Fibroblast of pulmonary artery (primary cell): Measurements from ENCODE around the gene AMN.

Experiments
- DNase-seq: peaks from one replicate; pipeline ENCODE4 v3.0.0-alpha.2; 2010; ENCODE audit warnings: low read depth
- H3K4me3 ChIP-seq: replicated peaks from 2 replicates; pipeline ENCODE4 v1.5.1; 2011; ENCODE audit warnings: low read depth, mild to moderate bottlenecking, control low read depth, low read length, moderate library complexity
- CTCF ChIP-seq: IDR thresholded peaks from 2 replicates; pipeline ENCODE4 v1.5.1; 2011; ENCODE audit warnings: mild to moderate bottlenecking, control low read depth, low read length, inconsistent platforms; ENCODE audit errors: missing control alignments

Gene AMN

GRCh38 chr14:102913341-102914211 is 8.9 kb upstream of the AMN start:
- no peak for TF ChIP-seq CTCF
- H3K4me3 ChIP-seq = no peak overlapping the region
- DNase-seq = no peak

- no peak for DNase-seq
- no peak for TF ChIP-seq CTCF
- no peak overlapping the region for H3K4me3 ChIP-seq
Observed at GRCh38 chr14:102914474-102915291, 7.8 kb upstream of the AMN start.

- no peak for DNase-seq
- no peak overlapping the region for H3K4me3 ChIP-seq
- no peak for TF ChIP-seq CTCF
Observed at GRCh38 chr14:102915292-102916110, 7.0 kb upstream of the AMN start.

GRCh38 chr14:102916347-102917055 is 6.0 kb upstream of the AMN start:
- DNase-seq = no peak
- H3K4me3 ChIP-seq = no peak overlapping the region
- TF ChIP-seq CTCF = no peak

- DNase-seq = no peak
- no peak for TF ChIP-seq CTCF
- no peak overlapping the region for H3K4me3 ChIP-seq
Observed at GRCh38 chr14:102917056-102917385, 5.4 kb upstream of the AMN start.
